GM12878 (cell line): Measurements from ENCODE around the gene PPT1. TPM values are rescaled to one million over a fixed set of nuclear protein-coding genes. Genes with fewer than 3 reads are reported as not detected.

Experiments
- ATAC-seq: fragments of 200-7000 bp; cut with Tn5 transposase; 3 replicates; pipeline ENCODE4 v1.9.1; 2020; ENCODE audit warnings: mild to moderate bottlenecking, moderate library complexity
- BruUV-seq: library from RNA; stranded (reverse); fragments of 400-500 nt; replicated peaks from 2 replicates; lab custom pipeline; 2021; lab: Mats Ljungman, UMichigan
- CTCF ChIA-PET: fragments of 300-600 bp; sonication (Branson Sonifier 250); formaldehyde crosslinking; extraction: SDS; loops from one replicate; lab custom pipeline; 2021; ENCODE audit warnings: inconsistent platforms; lab: Yijun Ruan, JAX
- POLR2A ChIA-PET: fragments of 350-600 bp; formaldehyde crosslinking; extraction: SDS; loops from one replicate; lab custom pipeline; 2021; ENCODE audit warnings: inconsistent platforms; lab: Charles Lee
- RAD21 ChIA-PET: fragments of 300-600 bp; sonication (Branson Sonifier 250); formaldehyde crosslinking; loops from one replicate; lab custom pipeline; 2023; ENCODE audit warnings: antibody characterized with exemption; ENCODE audit not compliant: unreplicated experiment; lab: Charles Lee
- SMC1A ChIA-PET: fragments of 300-600 bp; sonication (Branson Sonifier 250); formaldehyde crosslinking; loops from one replicate; lab custom pipeline; 2023; ENCODE audit not compliant: unreplicated experiment, uncharacterized antibody; lab: Charles Lee
- DNase-seq: peaks from one replicate; pipeline ENCODE4 v3.0.0-alpha.2; 2011; ENCODE audit warnings: low read depth, low spot score
- FAIRE-seq: peaks from 3 replicates; lab custom pipeline; 2011; peaks lifted over from hg19 to GRCh38; lab: Jason Lieb, UNC
- H2AFZ ChIP-seq: 2 replicates; pipeline ENCODE4 v1.6.0; 2011; ENCODE audit warnings: low read depth, low read length, control low read depth; ENCODE audit not compliant: control insufficient read depth
- H3K27ac ChIP-seq: 2 replicates; pipeline ENCODE4 v1.5.1; 2011; ENCODE audit warnings: control low read depth; ENCODE audit not compliant: control insufficient read depth, insufficient read depth
- H3K27me3 ChIP-seq, 2 experiments: replicated peaks in 1 of 2; 2 replicates each; pipeline versions ENCODE4 v1.6.0 to v1.6.1; 2011; ENCODE audit warnings: low read length in 1 of 2; ENCODE audit not compliant: control insufficient read depth in 2 of 2, insufficient read depth in 2 of 2
- H3K36me3 ChIP-seq, 2 experiments: 2 replicates each; pipeline ENCODE4 v1.5.1; 2011; ENCODE audit warnings: low read length in 1 of 2; ENCODE audit not compliant: control insufficient read depth in 2 of 2, insufficient read depth in 2 of 2
- H3K4me1 ChIP-seq: 2 replicates; pipeline ENCODE4 v1.6.1; 2011; ENCODE audit warnings: mild to moderate bottlenecking, low read length, moderate library complexity, mixed read lengths; ENCODE audit not compliant: control insufficient read depth, insufficient read depth
- H3K4me2 ChIP-seq: 2 replicates; pipeline ENCODE4 v1.6.0; 2011; ENCODE audit warnings: control low read depth; ENCODE audit not compliant: control insufficient read depth, insufficient read depth
- H3K4me3 ChIP-seq: fragments of 200-600 bp; sonication (generic); 2 replicates; pipeline ENCODE4 v1.5.1; 2016
- H3K79me2 ChIP-seq: 2 replicates; pipeline ENCODE4 v1.6.0; 2011; ENCODE audit warnings: low read length; ENCODE audit not compliant: control insufficient read depth, insufficient read depth
- H3K9ac ChIP-seq: 2 replicates; pipeline ENCODE4 v1.8.0; 2011; ENCODE audit warnings: low read length, control low read depth, mixed read lengths; ENCODE audit not compliant: control insufficient read depth, insufficient read depth
- H3K9me3 ChIP-seq: replicated peaks from 3 replicates; pipeline ENCODE4 v1.5.1; 2011; ENCODE audit warnings: mild to moderate bottlenecking, low read length; ENCODE audit not compliant: control insufficient read depth, insufficient read depth
- H4K20me1 ChIP-seq: 2 replicates; pipeline ENCODE4 v1.6.0; 2011; ENCODE audit not compliant: control insufficient read depth, insufficient read depth
- E2F8 ChIP-seq: fragments of 450-650 bp; IDR thresholded peaks from 2 replicates; pipeline ENCODE4 v1.6.1; 2018; ENCODE audit warnings: mild to moderate bottlenecking, low read depth, moderate library complexity; ENCODE audit not compliant: partially characterized antibody
- EED ChIP-seq: sonication (generic); IDR thresholded peaks from 2 replicates; pipeline ENCODE4 v1.6.1; 2016; ENCODE audit warnings: antibody characterized with exemption, low read depth
- KLF5 ChIP-seq: fragments of 450-650 bp; IDR thresholded peaks from 2 replicates; pipeline ENCODE4 v1.6.1; 2014; ENCODE audit warnings: mild to moderate bottlenecking; ENCODE audit not compliant: partially characterized antibody
- MYC ChIP-seq: IDR thresholded peaks from 2 replicates; pipeline ENCODE4 v1.6.1; 2011; ENCODE audit warnings: mild to moderate bottlenecking, low read length, moderate library complexity, inconsistent platforms; ENCODE audit not compliant: insufficient read depth, insufficient replicate concordance, insufficient read length, severe bottlenecking
- NBN ChIP-seq: fragments of 450-650 bp; IDR thresholded peaks from 2 replicates; pipeline ENCODE4 v1.6.1; 2016
- POLR2AphosphoS5 ChIP-seq: IDR thresholded peaks from 2 replicates; pipeline ENCODE4 v1.6.1; 2011; ENCODE audit warnings: mild to moderate bottlenecking, low read length, inconsistent platforms
- TBL1XR1 ChIP-seq: IDR thresholded peaks from 2 replicates; pipeline ENCODE4 v1.6.1; 2012; ENCODE audit warnings: low read depth, low read length, improper control_type of control experiment
- WGBS: methylation state at CpG from one replicate; pipeline ENCODE4 v1.1.6; 2016; ENCODE audit warnings: low lambda C conversion rate; ENCODE audit not compliant: insufficient replicate concordance, insufficient coverage; ENCODE audit errors: missing lambda C conversion rate; 5-methylcytosine and 5-hydroxymethylcytosine counted together
- in situ Hi-C: fragments of 300-500 bp; cut with MboI; formaldehyde crosslinking; loops from 9 replicates; pipeline ENCODE4 v1.14.3; 2018; ENCODE audit warnings: mixed read lengths
- intact Hi-C: fragments of 100-400 bp; cut with micrococcal nuclease; formaldehyde crosslinking; loops from one replicate; pipeline ENCODE4 v1.14.2; 2022; ENCODE audit not compliant: unreplicated experiment
- polyA plus RNA-seq, 11 experiments: library from polyadenylated mRNA; depleted of rRNA in 4 of 11; unstranded in 6 of 11; stranded (reverse) in 5 of 11; fragments of >200 nt; fragmentation: Nextera tagmentation in 4 of 11; fragmentation: Illumina TruSeq in 1 of 11; extraction: Ambion mirVana in 4 of 11; extraction: Trizol in 1 of 11; gene quantifications; 1 replicate in 1 of 11; 2 replicates in 10 of 11; pipeline versions ENCODE4 v1.2.1 to v1.2.3, GENCODE V29; 2011 to 2016; ENCODE audit warnings: inconsistent platforms in 2 of 11, missing spikeins in 2 of 11, low read depth in 1 of 11
- total RNA-seq, 4 experiments: library from RNA; depleted of rRNA in 3 of 4; stranded (reverse); fragments of >200 nt in 3 of 4; fragmentation: Illumina TruSeq in 1 of 4; extraction: Trizol in 1 of 4; gene quantifications; 2 replicates each; pipeline versions ENCODE4 v1.2.1 to v1.2.3, GENCODE V29; 2013 to 2021

PPT1 gene
- total and polyA plus RNA-seq, 10 of the 15 experiments (the other 5 are each of a cell fraction or from before 2014, with no cell fraction given): 50.4 to 147 (median 103) TPM

DNA sequence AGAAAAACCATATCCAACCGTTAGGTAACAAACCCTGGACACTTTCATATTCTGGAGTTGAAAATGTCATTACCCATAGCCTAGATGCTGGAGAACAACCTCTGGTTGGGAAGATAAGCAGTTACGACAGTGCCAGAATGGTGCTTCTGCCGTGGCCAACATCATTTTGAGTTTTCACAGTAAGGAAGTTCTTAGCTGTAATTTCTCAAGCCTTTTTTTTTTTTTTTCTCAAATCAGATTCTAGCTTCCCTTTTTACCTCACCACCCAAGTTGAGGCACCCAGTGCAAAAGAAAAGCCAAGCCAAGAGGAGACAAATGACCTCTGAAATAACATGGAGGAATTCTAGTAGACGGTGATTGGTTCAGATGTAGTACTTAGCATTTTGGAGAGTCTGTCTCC is 21.8 kb downstream of the PPT1 start (continued):
- no peak for TF ChIP-seq E2F8

GRCh38 chr1:40073062-40073461 is 24.0 kb downstream of the PPT1 start:
- SMC1A ChIA-PET: interaction anchor here (1.0 to 2.7 kb wide), 2 partner anchors 16 to 33 kb away, joined by 3 to 7 read pairs; partner anchors contain the start of gene CAP1
- no peaks in the 10 kb centered on the region for H3K9me3 ChIP-seq
- H3K4me1 ChIP-seq: no peaks in the 10 kb centered on the region
- TF ChIP-seq POLR2AphosphoS5 (peak; percentile 26; the same call in 1 of the 2 replicates), KLF5 (no peak), EED (no peak), TBL1XR1 (no peak), NBN (no peak), MYC (no peak)
- H3K79me2 ChIP-seq: no peaks in the 10 kb centered on the region
- H3K4me3 ChIP-seq: no peak overlapping the region
- CTCF ChIA-PET: interaction anchor here (1.4 kb wide), 1 partner anchor 266 kb away, joined by 4 read pairs; no protein-coding TSS in a partner anchor
- FAIRE-seq (no peak), DNase-seq (no peak), ATAC-seq (no peak)
- no peak overlapping the region for H3K9ac ChIP-seq
- BruUV-seq: TSS peak; percentile 80
- intact Hi-C loops: no loop called here
- RAD21 ChIA-PET: no interaction called here
- no peak overlapping the region for H3K27ac ChIP-seq
- H4K20me1 ChIP-seq: no peaks in the 10 kb centered on the region
- H2AFZ ChIP-seq: no peak overlapping the region
- H3K4me2 ChIP-seq: no peak overlapping the region
- 100% methylated on average over 4 of the region's 4 CpGs for WGBS
- H3K36me3 ChIP-seq: peaks cover 17 to 70% of the 10 kb centered on the region in 2 experiments
- POLR2A ChIA-PET: no interaction called here
- H3K27me3 ChIP-seq: no peaks in the 10 kb centered on the region
- in situ Hi-C loops: no loop called here
